ENCODE measurements around the gene LRPPRC.

- TF ChIP-seq CTCF (IDR thresholded peaks at IDR 0.05) (no peak), NR3C1 (CRISPR knock-in tag; conservative IDR thresholded peaks at IDR 0.05; ENCODE audit: low read depth) (no peak), ZSCAN18 (CRISPR knock-in tag; IDR thresholded peaks at IDR 0.05) (no peak), ZMAT4 (CRISPR knock-in tag; IDR thresholded peaks at IDR 0.05) (no peak), E2F5 (CRISPR knock-in tag; IDR thresholded peaks at IDR 0.05) (no peak), ZNF512 (CRISPR knock-in tag; IDR thresholded peaks at IDR 0.05; ENCODE audit: borderline replicate concordance) (no peak), CREB1 (CRISPR knock-in tag; IDR thresholded peaks at IDR 0.05) (no peak), ATF6 (CRISPR knock-in tag; IDR thresholded peaks at IDR 0.05) (no peak), AFF4 (CRISPR knock-in tag; IDR thresholded peaks at IDR 0.05; ENCODE audit: borderline replicate concordance) (no peak)
These were observed 37.2 kb downstream of the LRPPRC start for GRCh38 chr2:43958397-43959275.
